ENCODE measurements around the gene ZC3H8.

Gene ZC3H8

DNA sequence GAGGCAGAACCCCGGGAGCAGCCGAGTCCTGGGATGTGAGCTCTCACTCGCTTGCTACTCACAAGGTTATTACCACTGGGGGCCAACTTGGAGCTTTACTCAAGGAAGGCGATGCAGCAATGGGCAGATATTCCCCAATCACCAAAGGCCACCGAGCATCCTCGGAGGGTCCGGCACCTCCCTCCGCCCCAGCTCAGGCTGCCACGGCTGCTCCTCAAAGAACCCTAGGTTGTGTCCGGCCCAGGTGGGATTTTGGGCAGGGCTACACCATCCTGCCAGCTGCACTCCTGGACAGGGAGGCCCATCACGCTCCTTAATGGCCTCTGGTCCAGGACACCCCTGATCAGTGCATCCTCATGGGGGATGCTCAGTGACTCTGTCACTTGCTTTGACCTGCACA, 91.9 kb downstream of the ZC3H8 start:
- DNase-seq, result no peak

DNA sequence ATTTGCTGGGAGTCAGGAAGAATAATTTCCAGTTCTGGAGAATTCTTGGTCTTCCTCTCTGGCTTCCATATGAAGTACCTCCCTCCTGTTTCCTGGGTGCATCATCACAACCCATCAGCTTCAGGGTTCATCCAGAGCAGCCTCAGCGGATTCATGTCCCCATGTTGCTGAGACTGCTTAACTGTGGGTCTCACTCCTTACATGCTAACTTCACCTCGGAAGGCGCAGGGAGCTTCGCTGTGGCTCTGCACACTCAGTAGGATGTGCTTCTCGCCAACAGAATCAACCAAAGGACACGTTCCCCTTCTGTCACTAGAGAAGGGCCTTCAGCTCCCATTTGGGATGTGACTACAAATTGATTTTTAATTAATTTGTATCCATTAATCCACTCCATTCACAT, 92.5 kb downstream of the ZC3H8 start:
- DNase-seq, result no peak

Measured in activated CD4-positive, alpha-beta T cell treated with anti-CD3 and anti-CD28 coated beads, Interleukin-2, amount 50 U/mL, for 4 hours (primary cell).